K562 (cell line): ENCODE data around the gene MTMR12. TPM values are rescaled to one million over a fixed set of nuclear protein-coding genes. Genes with fewer than 3 reads are reported as not detected.
A peak's percentile ranks its signal among the peaks of the same experiment; 100 is the strongest.

Experiments used
- ARID1B ChIP-seq: fragments of 450-650 bp; IDR thresholded peaks from 2 replicates; pipeline ENCODE4 v1.6.1; 2016; ENCODE audit warnings: antibody characterized with exemption, mild to moderate bottlenecking, inconsistent platforms
- CHD4 ChIP-seq: fragments of 200-600 bp; sonication (generic); IDR thresholded peaks from 3 replicates; pipeline ENCODE4 v1.6.1; 2012; ENCODE audit warnings: low read depth, mild to moderate bottlenecking, mixed read lengths, low read length, inconsistent platforms; ENCODE audit not compliant: insufficient read depth, insufficient replicate concordance, poor library complexity, severe bottlenecking
- ESRRA ChIP-seq: fragments of 450-650 bp; IDR thresholded peaks from 2 replicates; pipeline ENCODE4 v1.6.1; 2014; ENCODE audit warnings: low read depth, mild to moderate bottlenecking, moderate library complexity, borderline replicate concordance
- GABPB1 ChIP-seq: sonication (generic); formaldehyde crosslinking; IDR thresholded peaks from 2 replicates; pipeline ENCODE4 v1.8.0; 2022; ENCODE audit warnings: mild to moderate bottlenecking, missing genetic modification reagents
- KDM1A ChIP-seq, 2 experiments: fragments of 450-650 bp; IDR thresholded peaks; 2 replicates each; pipeline ENCODE4 v1.6.1; 2016; ENCODE audit warnings: mild to moderate bottlenecking in 2 of 2
- PHF20 ChIP-seq: fragments of 450-650 bp; IDR thresholded peaks from 2 replicates; pipeline ENCODE4 v1.6.1; 2018; ENCODE audit not compliant: partially characterized antibody
- SAP30 ChIP-seq: fragments of 200-600 bp; sonication (generic); IDR thresholded peaks from 2 replicates; pipeline ENCODE4 v1.6.1; 2012; ENCODE audit warnings: borderline replicate concordance, low read depth, mild to moderate bottlenecking, moderate library complexity, low read length, control low read depth, inconsistent platforms; ENCODE audit not compliant: insufficient read depth, poor library complexity, severe bottlenecking
- SLC30A9 ChIP-seq: fragments of 250-450 bp; sonication (Bioruptor Pico); IDR thresholded peaks from 2 replicates; pipeline ENCODE4 v1.8.0; 2022; ENCODE audit warnings: mild to moderate bottlenecking, moderate library complexity
- SMARCA5 ChIP-seq: fragments of 450-650 bp; IDR thresholded peaks from 2 replicates; pipeline ENCODE4 v1.6.1; 2016
- U2AF2 ChIP-seq: fragments of 200-400 bp; formaldehyde crosslinking; optimal IDR thresholded peaks from 2 replicates; pipeline ENCODE3; 2017; ENCODE audit warnings: low read depth, mild to moderate bottlenecking, low read length
- ZNF232 ChIP-seq: sonication (generic); formaldehyde crosslinking; IDR thresholded peaks from 2 replicates; pipeline ENCODE4 v1.8.0; 2022; ENCODE audit warnings: mild to moderate bottlenecking, missing genetic modification reagents
- ZNF3 ChIP-seq: fragments of 250-450 bp; sonication (Bioruptor Pico); IDR thresholded peaks from 2 replicates; pipeline ENCODE4 v1.5.0; 2021; ENCODE audit warnings: mild to moderate bottlenecking, moderate library complexity
- ZNF696 ChIP-seq: fragments of 250-450 bp; sonication (Bioruptor Pico); conservative IDR thresholded peaks from 2 replicates; pipeline ENCODE4 v1.4.0; 2020; ENCODE audit warnings: mild to moderate bottlenecking, moderate library complexity
- ZNF778 ChIP-seq: fragments of 450-650 bp; formaldehyde crosslinking; IDR thresholded peaks from 2 replicates; pipeline ENCODE4 v1.4.0; 2020; ENCODE audit warnings: mild to moderate bottlenecking, moderate library complexity
- polyA plus RNA-seq, 8 experiments: library from polyadenylated mRNA; depleted of rRNA in 4 of 8; stranded (reverse) in 5 of 8; unstranded in 3 of 8; fragments of >200 nt; fragmentation: Nextera tagmentation in 2 of 8; fragmentation: Illumina TruSeq in 1 of 8; extraction: Ambion mirVana in 2 of 8; extraction: Trizol in 1 of 8; gene quantifications; 2 replicates each; pipeline versions ENCODE4 v1.2.1 to v1.2.3, GENCODE V29; 2011 to 2014; ENCODE audit warnings: inconsistent platforms in 1 of 8, missing spikeins in 1 of 8
- total RNA-seq, 7 experiments: library from RNA; depleted of rRNA in 6 of 7; stranded (reverse); fragments of >200 nt in 6 of 7; fragmentation: Illumina TruSeq in 2 of 7; extraction: Trizol in 2 of 7; gene quantifications; 2 replicates each; pipeline versions ENCODE4 v1.2.1 to v1.2.3, GENCODE V29; 2011 to 2021; ENCODE audit warnings: low replicate concordance in 1 of 7
- TF ChIP-seq, protein P1 (sequence below): fragments of 250-450 bp; sonication (Bioruptor Pico); IDR thresholded peaks from 2 replicates; pipeline ENCODE4 v1.5.0; 2021
- TF ChIP-seq, protein P2 (sequence below), 2 experiments: fragments of 200-800 bp in 1 of 2; sonication (Bioruptor generic) in 1 of 2; sonication (generic) in 1 of 2; formaldehyde crosslinking in 1 of 2; IDR thresholded peaks in 1 of 2; conservative IDR thresholded peaks in 1 of 2; 2 replicates each; pipeline versions ENCODE4 v1.5.0 to v1.6.1; 2016 to 2020; ENCODE audit warnings: missing compliant biosample characterization in 1 of 2, missing genetic modification characterization in 1 of 2, missing genetic modification reagents in 1 of 2
- TF ChIP-seq, protein P3 (sequence below): fragments of 450-650 bp; formaldehyde crosslinking; IDR thresholded peaks from 2 replicates; pipeline ENCODE4 v1.4.0; 2022; ENCODE audit warnings: mild to moderate bottlenecking, moderate library complexity
- TF ChIP-seq, protein P4 (sequence below): fragments of 250-450 bp; sonication (Bioruptor Pico); IDR thresholded peaks from 2 replicates; pipeline ENCODE4 v1.5.0; 2021
- TF ChIP-seq, protein P5 (sequence below): fragments of 450-650 bp; IDR thresholded peaks from 2 replicates; pipeline ENCODE4 v1.6.1; 2016; ENCODE audit warnings: borderline replicate concordance

MTMR12 gene
- total and polyA plus RNA-seq, 9 of the 15 experiments (the other 6 are each of a cell fraction or from before 2014, with no cell fraction given): 4.0 to 28.7 (median 17.1) TPM

DNA sequence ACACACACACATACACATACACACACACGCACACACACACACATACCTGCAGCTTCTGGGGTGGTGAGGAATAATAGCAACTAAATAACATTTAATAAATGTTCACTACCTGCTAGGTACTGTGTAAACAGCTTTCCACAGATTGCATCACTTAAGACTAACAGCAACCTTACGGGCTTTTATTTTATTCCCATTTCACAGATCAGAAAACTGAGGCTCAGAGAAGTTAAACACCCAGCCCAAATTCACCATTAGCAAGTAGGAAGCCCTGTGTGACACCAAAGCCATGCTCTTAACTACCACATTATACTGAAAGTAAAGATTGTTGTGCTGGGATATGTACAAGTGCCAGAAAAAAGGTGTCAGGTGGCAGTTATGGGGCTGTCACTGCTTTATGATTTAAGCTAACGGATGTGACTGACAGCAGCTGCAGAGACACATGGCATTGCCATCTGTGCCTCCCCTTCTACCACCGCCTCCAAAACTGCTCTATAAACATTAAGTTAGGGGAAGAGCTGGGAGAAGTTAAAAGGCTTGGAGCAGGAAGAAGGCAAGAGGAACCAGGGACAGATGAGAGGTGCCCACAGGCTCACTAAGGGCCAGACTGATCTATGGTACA is 13.6 kb downstream of the MTMR12 start (continued):
- TF ChIP-seq SLC30A9 (CRISPR knock-in tag) (no peak), ESRRA (no peak), ZNF696 (CRISPR knock-in tag) (no peak), ZNF778 (no peak), GABPB1 (CRISPR knock-in tag) (peak; percentile 44; the same call in 1 of the 2 replicates), SMARCA5 (peak; percentile 84; the same call in 1 of the 2 replicates), ARID1B (no peak), U2AF2 (no peak), CHD4 (peak; percentile 98), PHF20 (peak; percentile 30), SAP30 (no peak), ZNF232 (CRISPR knock-in tag) (no peak), KDM1A (IDR thresholded peaks at IDR 0.05) (peak; percentile 89 to 91), ZNF3 (CRISPR knock-in tag) (no peak)
- TF ChIP-seq, protein P1, sequence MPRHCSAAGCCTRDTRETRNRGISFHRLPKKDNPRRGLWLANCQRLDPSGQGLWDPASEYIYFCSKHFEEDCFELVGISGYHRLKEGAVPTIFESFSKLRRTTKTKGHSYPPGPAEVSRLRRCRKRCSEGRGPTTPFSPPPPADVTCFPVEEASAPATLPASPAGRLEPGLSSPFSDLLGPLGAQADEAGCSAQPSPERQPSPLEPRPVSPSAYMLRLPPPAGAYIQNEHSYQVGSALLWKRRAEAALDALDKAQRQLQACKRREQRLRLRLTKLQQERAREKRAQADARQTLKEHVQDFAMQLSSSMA (CRISPR knock-in tag): no peak
- TF ChIP-seq, protein P2, sequence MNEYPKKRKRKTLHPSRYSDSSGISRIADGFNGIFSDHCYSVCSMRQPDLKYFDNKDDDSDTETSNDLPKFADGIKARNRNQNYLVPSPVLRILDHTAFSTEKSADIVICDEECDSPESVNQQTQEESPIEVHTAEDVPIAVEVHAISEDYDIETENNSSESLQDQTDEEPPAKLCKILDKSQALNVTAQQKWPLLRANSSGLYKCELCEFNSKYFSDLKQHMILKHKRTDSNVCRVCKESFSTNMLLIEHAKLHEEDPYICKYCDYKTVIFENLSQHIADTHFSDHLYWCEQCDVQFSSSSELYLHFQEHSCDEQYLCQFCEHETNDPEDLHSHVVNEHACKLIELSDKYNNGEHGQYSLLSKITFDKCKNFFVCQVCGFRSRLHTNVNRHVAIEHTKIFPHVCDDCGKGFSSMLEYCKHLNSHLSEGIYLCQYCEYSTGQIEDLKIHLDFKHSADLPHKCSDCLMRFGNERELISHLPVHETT (CRISPR knock-in tag; conservative IDR thresholded peaks at IDR 0.05 in 1 of 2, IDR thresholded peaks at IDR 0.05 in 1 of 2): no peak
- TF ChIP-seq, protein P3, sequence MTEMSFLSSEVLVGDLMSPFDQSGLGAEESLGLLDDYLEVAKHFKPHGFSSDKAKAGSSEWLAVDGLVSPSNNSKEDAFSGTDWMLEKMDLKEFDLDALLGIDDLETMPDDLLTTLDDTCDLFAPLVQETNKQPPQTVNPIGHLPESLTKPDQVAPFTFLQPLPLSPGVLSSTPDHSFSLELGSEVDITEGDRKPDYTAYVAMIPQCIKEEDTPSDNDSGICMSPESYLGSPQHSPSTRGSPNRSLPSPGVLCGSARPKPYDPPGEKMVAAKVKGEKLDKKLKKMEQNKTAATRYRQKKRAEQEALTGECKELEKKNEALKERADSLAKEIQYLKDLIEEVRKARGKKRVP (CRISPR knock-in tag): no peak
- TF ChIP-seq, protein P4, sequence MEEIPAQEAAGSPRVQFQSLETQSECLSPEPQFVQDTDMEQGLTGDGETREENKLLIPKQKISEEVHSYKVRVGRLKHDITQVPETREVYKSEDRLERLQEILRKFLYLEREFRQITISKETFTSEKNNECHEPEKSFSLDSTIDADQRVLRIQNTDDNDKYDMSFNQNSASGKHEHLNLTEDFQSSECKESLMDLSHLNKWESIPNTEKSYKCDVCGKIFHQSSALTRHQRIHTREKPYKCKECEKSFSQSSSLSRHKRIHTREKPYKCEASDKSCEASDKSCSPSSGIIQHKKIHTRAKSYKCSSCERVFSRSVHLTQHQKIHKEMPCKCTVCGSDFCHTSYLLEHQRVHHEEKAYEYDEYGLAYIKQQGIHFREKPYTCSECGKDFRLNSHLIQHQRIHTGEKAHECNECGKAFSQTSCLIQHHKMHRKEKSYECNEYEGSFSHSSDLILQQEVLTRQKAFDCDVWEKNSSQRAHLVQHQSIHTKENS: no peak
- TF ChIP-seq, protein P5, sequence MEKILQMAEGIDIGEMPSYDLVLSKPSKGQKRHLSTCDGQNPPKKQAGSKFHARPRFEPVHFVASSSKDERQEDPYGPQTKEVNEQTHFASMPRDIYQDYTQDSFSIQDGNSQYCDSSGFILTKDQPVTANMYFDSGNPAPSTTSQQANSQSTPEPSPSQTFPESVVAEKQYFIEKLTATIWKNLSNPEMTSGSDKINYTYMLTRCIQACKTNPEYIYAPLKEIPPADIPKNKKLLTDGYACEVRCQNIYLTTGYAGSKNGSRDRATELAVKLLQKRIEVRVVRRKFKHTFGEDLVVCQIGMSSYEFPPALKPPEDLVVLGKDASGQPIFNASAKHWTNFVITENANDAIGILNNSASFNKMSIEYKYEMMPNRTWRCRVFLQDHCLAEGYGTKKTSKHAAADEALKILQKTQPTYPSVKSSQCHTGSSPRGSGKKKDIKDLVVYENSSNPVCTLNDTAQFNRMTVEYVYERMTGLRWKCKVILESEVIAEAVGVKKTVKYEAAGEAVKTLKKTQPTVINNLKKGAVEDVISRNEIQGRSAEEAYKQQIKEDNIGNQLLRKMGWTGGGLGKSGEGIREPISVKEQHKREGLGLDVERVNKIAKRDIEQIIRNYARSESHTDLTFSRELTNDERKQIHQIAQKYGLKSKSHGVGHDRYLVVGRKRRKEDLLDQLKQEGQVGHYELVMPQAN: no peak
